HG03378 (cell line): ENCODE measurements around the gene ZYG11A.

Experiments used
- ATAC-seq: cut with Tn5 transposase; IDR thresholded peaks from one replicate; pipeline ENCODE4 v1.9.1; 2021; ENCODE audit warnings: mild to moderate bottlenecking, moderate library complexity; ENCODE audit not compliant: unreplicated experiment

Gene ZYG11A

GRCh38 chr1:52876843-52877242 lies 34.3 kb downstream of the ZYG11A start:
- no peak for ATAC-seq

- ATAC-seq = no peak
These were observed 35.0 kb downstream of the ZYG11A start for GRCh38 chr1:52877554-52877953.

GRCh38 chr1:52880206-52880605 lies 37.6 kb downstream of the ZYG11A start:
- no peak for ATAC-seq

- no peak for ATAC-seq
These were observed 44.9 kb downstream of the ZYG11A start for GRCh38 chr1:52887483-52887882.

- no peak for ATAC-seq
These were observed 50.1 kb downstream of the ZYG11A start for GRCh38 chr1:52892424-52893215.

- no peak for ATAC-seq
These were observed 56.9 kb downstream of the ZYG11A start for GRCh38 chr1:52899445-52899894.

GRCh38 chr1:52900402-52900801 lies 57.8 kb downstream of the ZYG11A start:
- no peak for ATAC-seq

- no peak for ATAC-seq
These were observed 58.8 kb downstream of the ZYG11A start for GRCh38 chr1:52901384-52901783.

GRCh38 chr1:52904208-52904926 lies 61.8 kb downstream of the ZYG11A start:
- no peak for ATAC-seq

- ATAC-seq = no peak
These were observed 62.6 kb downstream of the ZYG11A start for GRCh38 chr1:52904927-52905698.

- ATAC-seq = no peak
These were observed 63.6 kb downstream of the ZYG11A start for GRCh38 chr1:52906135-52906603.

GRCh38 chr1:52907068-52907811 lies 64.7 kb downstream of the ZYG11A start:
- no peak for ATAC-seq

- no peak for ATAC-seq
These were observed 65.2 kb downstream of the ZYG11A start for GRCh38 chr1:52907812-52908153.

- no peak for ATAC-seq
These were observed 69.0 kb downstream of the ZYG11A start for GRCh38 chr1:52911541-52911940.

- no peak for ATAC-seq
These were observed 70.5 kb downstream of the ZYG11A start for GRCh38 chr1:52913014-52913413.

GRCh38 chr1:52913537-52913936 lies 71.0 kb downstream of the ZYG11A start:
- ATAC-seq = no peak

GRCh38 chr1:52914463-52914862 lies 71.9 kb downstream of the ZYG11A start:
- no peak for ATAC-seq

GRCh38 chr1:52915211-52915854 lies 72.8 kb downstream of the ZYG11A start:
- no peak for ATAC-seq

GRCh38 chr1:52915855-52916220 lies 73.3 kb downstream of the ZYG11A start:
- ATAC-seq = no peak

- ATAC-seq = no peak
These were observed 73.8 kb downstream of the ZYG11A start for GRCh38 chr1:52916241-52916975.
